OCI-LY1 (cell line): ENCODE data around the gene ANGPTL7.

Experiments used
- CTCF ChIP-seq: fragments of 200-600 bp; sonication (generic), shearing (Covaris generic); IDR thresholded peaks from 2 replicates; pipeline ENCODE4 v1.5.1; 2017; ENCODE audit warnings: mild to moderate bottlenecking, antibody characterized with exemption, low read length, moderate library complexity, mixed read lengths
- EZH2 ChIP-seq: fragments of 200-600 bp; sonication (generic), shearing (Covaris generic); IDR thresholded peaks from 2 replicates; pipeline ENCODE4 v1.8.0; 2017; ENCODE audit warnings: borderline replicate concordance, mixed run types, mild to moderate bottlenecking, antibody characterized with exemption, low read length, moderate library complexity, mixed read lengths

GRCh38 chr1:11194407-11195176, 5.4 kb downstream of the ANGPTL7 start:
- TF ChIP-seq CTCF = no peak
- no peak for TF ChIP-seq EZH2
